HFF-Myc (cell line): ENCODE measurements around the gene TBC1D22A.

Experiments used
- DNase-seq: peaks from one replicate; pipeline ENCODE4 v3.0.0-alpha.2; 2011; ENCODE audit warnings: low read depth; ENCODE audit errors: extremely low read depth
- H3K4me3 ChIP-seq: replicated peaks from 2 replicates; pipeline ENCODE4 v1.5.1; 2011; ENCODE audit warnings: low read depth, mild to moderate bottlenecking, control low read depth, low read length
- TF ChIP-seq, protein P1 (sequence below): IDR thresholded peaks from 2 replicates; pipeline ENCODE4 v1.5.1; 2012; ENCODE audit warnings: mild to moderate bottlenecking, low read depth, low read length, control low read depth; ENCODE audit errors: missing control alignments

Gene TBC1D22A

DNA sequence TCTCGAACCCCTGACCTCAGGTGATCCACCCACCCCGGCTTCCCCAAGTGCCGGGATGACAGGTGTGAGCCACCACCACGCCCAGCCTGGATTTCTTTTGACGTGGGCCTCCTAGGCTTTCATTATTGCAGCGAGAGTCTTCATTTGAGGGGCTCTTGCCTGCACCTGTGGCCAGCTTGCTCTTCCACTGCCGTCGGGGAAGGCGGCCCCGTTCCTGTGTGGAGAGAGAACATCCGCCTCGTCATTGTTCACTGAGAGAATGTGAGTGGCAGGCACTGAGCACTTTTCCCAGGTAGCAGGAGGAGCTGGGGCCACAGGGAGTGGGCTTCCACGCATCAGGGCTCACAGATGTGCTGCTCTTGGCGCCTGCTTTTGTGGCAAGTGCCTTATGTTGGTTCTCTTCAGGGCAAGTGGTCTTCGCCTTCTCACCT lies 365.0 kb downstream of the TBC1D22A start:
- TF ChIP-seq, protein P1, sequence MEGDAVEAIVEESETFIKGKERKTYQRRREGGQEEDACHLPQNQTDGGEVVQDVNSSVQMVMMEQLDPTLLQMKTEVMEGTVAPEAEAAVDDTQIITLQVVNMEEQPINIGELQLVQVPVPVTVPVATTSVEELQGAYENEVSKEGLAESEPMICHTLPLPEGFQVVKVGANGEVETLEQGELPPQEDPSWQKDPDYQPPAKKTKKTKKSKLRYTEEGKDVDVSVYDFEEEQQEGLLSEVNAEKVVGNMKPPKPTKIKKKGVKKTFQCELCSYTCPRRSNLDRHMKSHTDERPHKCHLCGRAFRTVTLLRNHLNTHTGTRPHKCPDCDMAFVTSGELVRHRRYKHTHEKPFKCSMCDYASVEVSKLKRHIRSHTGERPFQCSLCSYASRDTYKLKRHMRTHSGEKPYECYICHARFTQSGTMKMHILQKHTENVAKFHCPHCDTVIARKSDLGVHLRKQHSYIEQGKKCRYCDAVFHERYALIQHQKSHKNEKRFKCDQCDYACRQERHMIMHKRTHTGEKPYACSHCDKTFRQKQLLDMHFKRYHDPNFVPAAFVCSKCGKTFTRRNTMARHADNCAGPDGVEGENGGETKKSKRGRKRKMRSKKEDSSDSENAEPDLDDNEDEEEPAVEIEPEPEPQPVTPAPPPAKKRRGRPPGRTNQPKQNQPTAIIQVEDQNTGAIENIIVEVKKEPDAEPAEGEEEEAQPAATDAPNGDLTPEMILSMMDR = no peak
- no peak overlapping the region for H3K4me3 ChIP-seq
- DNase-seq = no peak

GRCh38 chr22:47128216-47128615 lies 365.8 kb downstream of the TBC1D22A start:
- H3K4me3 ChIP-seq = no peak overlapping the region
- DNase-seq = no peak
- TF ChIP-seq, protein P1 = no peak

DNA sequence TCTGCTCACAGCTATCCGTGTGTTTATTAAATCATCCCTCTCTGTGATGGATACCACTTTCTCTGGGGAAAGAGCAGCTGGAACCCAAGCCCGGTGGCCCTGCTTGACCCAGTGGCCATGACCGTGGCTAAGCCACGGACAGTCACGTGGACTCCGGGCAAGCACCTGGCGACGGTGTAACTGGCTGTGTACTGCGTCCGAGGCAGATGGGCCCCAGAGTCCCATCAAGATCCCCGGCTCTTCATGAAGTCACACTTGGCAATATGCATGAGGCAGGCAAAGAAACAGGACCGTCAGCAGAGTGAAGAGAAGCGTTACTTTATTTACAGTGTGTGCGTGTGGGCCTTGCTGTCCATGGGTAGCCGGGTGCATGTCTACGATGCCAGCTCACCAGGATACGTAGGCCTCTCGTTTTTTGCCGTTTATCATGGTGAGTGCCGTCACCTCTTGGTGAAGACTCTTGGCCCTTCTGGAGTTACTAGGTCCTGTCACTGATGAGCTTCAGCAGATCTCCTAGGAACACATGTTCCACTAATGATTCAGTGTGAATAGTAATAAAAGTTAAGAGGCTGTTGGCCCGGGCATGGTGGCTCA lies 366.3 kb downstream of the TBC1D22A start:
- no peak overlapping the region for H3K4me3 ChIP-seq
- no peak for DNase-seq
- TF ChIP-seq, protein P1 = no peak

DNA sequence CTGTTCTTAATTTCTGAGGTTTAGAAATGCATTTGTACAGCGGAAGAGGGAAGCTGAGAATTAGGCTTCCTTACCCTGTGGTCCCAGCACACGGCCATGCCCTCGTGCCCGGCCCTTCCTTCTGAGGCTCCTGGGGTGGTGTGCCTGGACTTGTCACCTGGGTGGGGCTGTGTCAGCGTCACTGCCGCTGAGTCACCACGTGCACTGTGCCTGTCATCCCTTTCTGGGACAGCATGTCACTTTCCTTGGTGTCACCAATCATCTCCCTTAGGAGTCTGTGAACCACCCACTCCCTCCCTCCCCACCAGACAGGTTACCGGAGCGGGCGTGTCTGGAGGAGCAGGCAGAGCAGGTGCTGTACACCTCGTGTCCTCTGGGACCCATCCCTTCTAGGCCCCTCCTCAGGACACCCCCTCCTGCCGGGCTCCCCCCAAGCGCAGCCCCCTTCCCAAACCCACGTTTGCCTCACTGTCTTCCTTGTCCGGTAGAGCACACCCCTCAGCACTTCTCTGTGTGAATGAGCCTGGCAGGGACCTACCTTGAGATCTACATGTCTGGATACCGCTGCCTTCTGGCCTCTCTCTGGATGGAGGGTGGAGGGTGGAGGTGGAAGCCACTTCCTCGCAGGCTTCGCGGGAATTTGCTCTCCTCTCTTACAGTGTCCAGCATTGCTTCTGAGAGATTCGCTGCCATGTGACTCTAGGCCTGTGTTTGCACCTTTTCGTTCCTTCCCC lies 367.6 kb downstream of the TBC1D22A start:
- TF ChIP-seq, protein P1 = no peak
- no peak for DNase-seq
- no peak overlapping the region for H3K4me3 ChIP-seq

GRCh38 chr22:47130883-47131631 lies 368.6 kb downstream of the TBC1D22A start:
- TF ChIP-seq, protein P1 = no peak
- no peak overlapping the region for H3K4me3 ChIP-seq
- no peak for DNase-seq

DNA sequence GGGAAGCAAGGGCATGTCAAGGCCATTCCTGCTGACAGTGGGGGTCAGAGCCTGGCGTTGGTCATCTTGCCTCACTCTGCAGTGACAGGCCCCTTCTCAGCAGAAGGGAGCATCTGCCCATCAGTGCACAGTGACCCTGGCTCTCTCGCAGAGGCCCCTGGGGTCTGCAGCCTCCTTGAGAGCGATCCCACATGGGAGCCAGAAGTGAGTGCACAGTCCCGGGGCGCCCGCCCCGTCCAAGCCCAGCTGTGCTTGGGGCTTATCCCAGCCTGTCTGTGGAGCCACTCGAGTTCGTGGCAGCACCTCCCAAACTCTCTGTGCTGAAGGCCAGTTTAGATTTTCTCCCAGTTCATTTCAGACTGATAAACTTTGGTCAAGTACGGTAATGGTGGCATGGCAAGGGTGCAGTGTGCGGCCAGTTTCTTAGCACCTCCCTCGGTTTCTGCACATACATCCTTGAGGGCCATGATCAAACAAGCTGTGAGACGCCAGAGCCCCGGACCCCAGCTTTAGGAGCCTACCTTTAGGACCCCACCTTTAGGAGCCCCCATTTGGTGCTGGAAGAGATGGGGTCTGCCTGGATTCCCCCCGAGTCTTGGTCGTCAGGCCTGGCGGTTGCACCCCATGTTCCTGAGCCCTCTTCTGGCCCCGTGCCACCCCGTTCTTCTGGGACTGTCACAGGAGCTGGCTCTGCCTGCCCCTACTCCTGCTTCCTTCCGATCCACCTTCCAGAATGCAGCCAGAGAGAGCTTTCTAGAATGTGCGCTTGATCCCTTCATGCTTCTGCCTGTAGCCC lies 369.4 kb downstream of the TBC1D22A start:
- H3K4me3 ChIP-seq = no peak overlapping the region
- TF ChIP-seq, protein P1 = no peak
- no peak for DNase-seq
